Colonic mucosa (tissue), 4 donors: ENCODE data around the gene DZIP1L. TPM values are rescaled to one million over a fixed set of nuclear protein-coding genes. Genes with fewer than 3 reads are reported as not detected.

Experiments
- DNase-seq: peaks from one replicate; pipeline ENCODE4 v3.0.0-alpha.2; 2020
- H3K27ac ChIP-seq: fragments of 200-600 bp; one replicate; pipeline ENCODE4 v1.8.0; 2021
- H3K27me3 ChIP-seq: fragments of 200-600 bp; one replicate; pipeline ENCODE4 v1.8.0; 2021
- H3K36me3 ChIP-seq: fragments of 200-600 bp; one replicate; pipeline ENCODE4 v1.8.0; 2021
- H3K4me1 ChIP-seq: fragments of 200-600 bp; one replicate; pipeline ENCODE4 v1.8.0; 2021; ENCODE audit warnings: mild to moderate bottlenecking
- H3K4me3 ChIP-seq: fragments of 200-600 bp; one replicate; pipeline ENCODE4 v1.8.0; 2021
- H3K9ac ChIP-seq, 2 donors: one replicate each; pipeline ENCODE4 v1.7.0; 2013; ENCODE audit warnings: control low read depth in 2 of 2, low read depth in 2 of 2, low read length in 2 of 2
- H3K9me3 ChIP-seq: fragments of 200-600 bp; one replicate; pipeline ENCODE4 v1.8.0; 2021
- intact Hi-C: fragments of 100-400 bp; cut with DNase I; formaldehyde crosslinking; loops from one replicate; pipeline ENCODE4 v1.14.1; 2022
- total RNA-seq, 2 donors: library from RNA; stranded (reverse); fragmentation: NEBNext Ultra II Directional in 1 of 2; extraction: Animal tissue kit (Norgen Biotek cat#: 25700) in 1 of 2; gene quantifications; one replicate each; pipeline ENCODE4 v1.2.1, GENCODE V29; 2021
- TF ChIP-seq, protein P1 (sequence below): fragments of 200-600 bp; IDR thresholded peaks from one replicate; pipeline ENCODE4 v1.8.0; 2022; ENCODE audit warnings: antibody characterized with exemption, mild to moderate bottlenecking
- donor health status: healthy.
- donor health status: DM: no; HTN: no; CAD: no.
- donor health status: DM: no; HTN: no; CAD: no.

The DZIP1L gene
- total RNA-seq, 2 donors from 2014 or later, result 0.69 to 0.89 TPM

DNA sequence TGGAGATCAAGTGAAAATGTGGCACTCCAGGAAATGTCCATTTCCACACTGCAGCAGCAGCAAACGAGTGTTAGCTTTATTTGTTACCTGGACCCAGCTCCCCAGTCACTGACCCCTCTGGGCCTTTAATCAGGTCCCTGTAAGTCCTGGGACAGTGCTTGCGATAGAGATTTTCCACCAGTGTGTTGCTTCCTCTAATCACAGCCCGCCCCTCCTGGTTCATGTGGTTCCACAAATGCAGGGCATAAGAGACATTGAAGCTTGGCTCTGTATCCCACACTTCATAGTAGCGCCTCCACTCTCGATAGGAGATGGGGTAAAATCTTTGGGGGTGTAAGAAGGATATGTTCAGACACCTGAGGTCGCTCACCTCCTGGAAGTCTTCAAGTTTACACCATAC is 8.8 kb upstream of the DZIP1L start:
- Histone ChIP-seq H3K9me3 (no peaks in the 10 kb centered on the region), H3K9ac (no peak overlapping the region), H3K4me1 (no peaks in the 10 kb centered on the region), H3K27me3 (no peaks in the 10 kb centered on the region), H3K36me3 (no peaks in the 10 kb centered on the region), H3K27ac (no peak overlapping the region), H3K4me3 (no peak overlapping the region)
- no peak for DNase-seq
- intact Hi-C loops, result no loop called here
- TF ChIP-seq, protein P1, sequence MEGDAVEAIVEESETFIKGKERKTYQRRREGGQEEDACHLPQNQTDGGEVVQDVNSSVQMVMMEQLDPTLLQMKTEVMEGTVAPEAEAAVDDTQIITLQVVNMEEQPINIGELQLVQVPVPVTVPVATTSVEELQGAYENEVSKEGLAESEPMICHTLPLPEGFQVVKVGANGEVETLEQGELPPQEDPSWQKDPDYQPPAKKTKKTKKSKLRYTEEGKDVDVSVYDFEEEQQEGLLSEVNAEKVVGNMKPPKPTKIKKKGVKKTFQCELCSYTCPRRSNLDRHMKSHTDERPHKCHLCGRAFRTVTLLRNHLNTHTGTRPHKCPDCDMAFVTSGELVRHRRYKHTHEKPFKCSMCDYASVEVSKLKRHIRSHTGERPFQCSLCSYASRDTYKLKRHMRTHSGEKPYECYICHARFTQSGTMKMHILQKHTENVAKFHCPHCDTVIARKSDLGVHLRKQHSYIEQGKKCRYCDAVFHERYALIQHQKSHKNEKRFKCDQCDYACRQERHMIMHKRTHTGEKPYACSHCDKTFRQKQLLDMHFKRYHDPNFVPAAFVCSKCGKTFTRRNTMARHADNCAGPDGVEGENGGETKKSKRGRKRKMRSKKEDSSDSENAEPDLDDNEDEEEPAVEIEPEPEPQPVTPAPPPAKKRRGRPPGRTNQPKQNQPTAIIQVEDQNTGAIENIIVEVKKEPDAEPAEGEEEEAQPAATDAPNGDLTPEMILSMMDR, result no peak

DNA sequence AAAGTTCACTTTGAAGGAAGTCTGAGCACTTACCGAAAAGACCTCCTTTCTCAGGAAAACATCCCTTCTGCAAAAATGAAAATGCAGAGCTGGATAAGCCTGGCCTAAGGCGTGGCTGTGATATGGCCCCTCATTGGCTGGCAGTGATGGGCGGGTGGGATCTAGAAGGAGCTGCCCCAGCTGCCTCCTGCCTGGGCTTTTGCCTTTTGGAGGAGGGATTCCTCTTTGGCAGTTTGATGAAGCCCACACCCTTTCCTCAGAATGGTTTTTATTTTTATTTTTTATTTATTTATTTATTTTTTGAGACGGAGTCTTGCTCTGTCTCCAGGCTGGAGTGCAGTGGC is 4.0 kb upstream of the DZIP1L start:
- intact Hi-C loops, result loop anchor here (2.0 kb wide), 1 partner anchor 51 kb away; no protein-coding TSS in a partner anchor

DNA sequence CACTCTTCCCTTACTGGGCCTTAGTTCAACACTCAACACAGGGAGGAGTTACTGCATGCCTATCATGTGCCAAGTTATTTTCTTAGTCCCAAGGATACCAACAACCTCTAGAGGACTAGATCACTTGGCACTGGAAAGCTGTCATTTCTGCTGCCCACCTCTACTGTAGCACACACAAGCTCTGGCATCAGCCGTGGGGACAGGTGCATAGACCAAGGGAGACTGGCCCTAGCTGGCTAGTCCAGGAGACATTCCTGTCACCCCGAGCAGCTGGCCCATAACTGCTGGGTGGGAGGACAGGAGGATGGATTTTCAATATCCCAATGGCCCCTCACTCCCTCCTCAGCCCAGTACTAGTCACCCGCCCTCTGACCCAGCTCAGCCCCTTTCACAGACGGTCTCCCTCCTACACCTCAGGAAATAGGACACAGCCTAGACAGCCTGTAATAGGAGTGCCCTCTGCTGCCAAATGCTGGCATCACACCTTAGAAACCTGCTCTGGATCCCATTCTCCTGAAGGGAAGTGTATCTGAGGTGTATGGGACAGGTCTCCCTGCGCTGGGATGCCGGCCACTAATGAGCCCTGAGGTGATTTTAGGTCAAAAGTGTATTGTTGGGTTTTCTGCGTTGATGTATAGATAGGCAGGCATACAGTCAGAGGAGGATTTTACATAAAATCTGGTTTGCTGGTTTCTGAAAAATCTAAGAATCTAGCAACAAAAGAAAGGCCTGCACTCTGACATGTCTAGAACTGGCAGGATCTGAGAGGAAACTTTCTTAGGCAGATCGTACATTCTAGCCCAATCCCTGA is 3.4 kb upstream of the DZIP1L start:
- peak; percentile 75 for DNase-seq
- no peak overlapping the region for H3K27ac ChIP-seq
- no peaks in the 10 kb centered on the region for H3K4me1 ChIP-seq
- no peak overlapping the region for H3K9ac ChIP-seq
- no peaks in the 10 kb centered on the region for H3K27me3 ChIP-seq
- no peaks in the 10 kb centered on the region for H3K9me3 ChIP-seq
- H3K36me3 ChIP-seq, result no peaks in the 10 kb centered on the region
- intact Hi-C loops, result loop anchor here (2.0 kb wide), 1 partner anchor 50 kb away; no protein-coding TSS in a partner anchor
- TF ChIP-seq, protein P1, result peak; percentile 66
- no peak overlapping the region for H3K4me3 ChIP-seq

More for the DNA sequence above, 4.0 kb upstream of the DZIP1L start:
- Histone ChIP-seq H3K27me3 (no peaks in the 10 kb centered on the region), H3K27ac (no peak overlapping the region), H3K4me1 (no peaks in the 10 kb centered on the region), H3K36me3 (no peaks in the 10 kb centered on the region), H3K9ac (no peak overlapping the region), H3K4me3 (no peak overlapping the region), H3K9me3 (no peaks in the 10 kb centered on the region)
- no peak for DNase-seq
- TF ChIP-seq, protein P1, result no peak

DNA sequence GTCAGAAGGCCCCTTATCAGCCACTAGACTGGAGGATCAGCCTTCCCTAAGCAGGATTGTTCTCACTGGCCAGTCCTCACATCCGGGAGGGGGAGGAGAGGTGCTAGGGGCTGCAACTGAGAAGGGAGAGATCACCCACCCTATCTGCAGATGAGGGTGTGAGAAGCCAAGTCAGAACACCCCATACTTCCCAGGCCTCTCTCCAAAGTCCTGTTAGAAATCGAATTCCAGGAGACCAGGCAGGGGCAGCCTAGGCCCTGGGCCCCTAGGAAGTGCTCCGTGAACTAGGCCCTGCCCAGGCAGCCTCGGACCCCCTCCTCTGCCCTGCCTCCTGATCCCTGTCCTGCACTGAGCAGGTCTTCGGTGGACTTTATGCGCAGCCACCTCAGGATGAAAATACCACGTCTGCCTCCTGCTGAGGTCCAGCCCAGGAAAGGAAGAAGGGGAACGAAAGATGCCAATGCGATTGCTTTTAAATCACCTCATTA is 933 bp downstream of the DZIP1L start:
- Histone ChIP-seq H3K4me1 (no peaks in the 10 kb centered on the region), H3K4me3 (peak overlapping the region; percentile 69)
- DNase-seq, result no peak

DNA sequence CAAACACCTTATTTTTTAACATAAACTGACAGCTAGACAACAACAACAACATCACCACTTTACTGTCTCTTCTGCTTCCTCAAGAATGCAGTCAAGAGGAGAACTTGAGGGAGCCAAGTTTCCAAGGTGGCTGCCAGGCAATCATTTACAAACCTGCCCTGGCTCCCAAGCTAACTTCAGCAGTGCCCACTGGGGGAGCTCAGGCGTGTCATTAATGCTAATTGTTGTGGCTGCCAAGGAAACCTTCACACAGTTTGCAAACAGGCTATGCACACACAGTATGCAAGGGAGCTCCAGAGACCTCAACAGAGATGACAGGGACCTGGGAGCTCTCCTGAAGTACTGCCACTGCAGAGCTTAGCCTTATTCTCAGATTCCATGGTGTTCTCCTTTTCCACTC is 2.1 kb downstream of the DZIP1L start:
- Histone ChIP-seq H3K4me1 (no peaks in the 10 kb centered on the region), H3K9ac (no peak overlapping the region), H3K9me3 (no peaks in the 10 kb centered on the region), H3K27ac (no peak overlapping the region), H3K4me3 (no peak overlapping the region), H3K27me3 (no peaks in the 10 kb centered on the region), H3K36me3 (no peaks in the 10 kb centered on the region)
- TF ChIP-seq, protein P1, result no peak
- DNase-seq, result no peak
- intact Hi-C loops, result no loop called here

More for the DNA sequence above, 933 bp downstream of the DZIP1L start:
- H3K36me3 ChIP-seq, result no peaks in the 10 kb centered on the region
- H3K9me3 ChIP-seq, result no peaks in the 10 kb centered on the region
- TF ChIP-seq, protein P1, result no peak
- H3K9ac ChIP-seq, result peak overlapping the region; percentile 1 to 73
- no peaks in the 10 kb centered on the region for H3K27me3 ChIP-seq
- intact Hi-C loops, result no loop called here
- peak overlapping the region; percentile 78 for H3K27ac ChIP-seq
